Pancreas (tissue), 10 donors: ENCODE measurements around the gene ITPR2. TPM values are rescaled to one million over a fixed set of nuclear protein-coding genes. Genes with fewer than 3 reads are reported as not detected.

ENCODE experiments used
- ATAC-seq, 4 donors: fragments of 200-7000 bp; cut with Tn5 transposase; one replicate each; pipeline versions ENCODE4 v1.8.0 to v1.9.1; 2020; ENCODE audit warnings: mild to moderate bottlenecking in 4 of 4, moderate library complexity in 4 of 4
- DNase-seq, 6 donors: peaks; one replicate each; pipeline ENCODE4 v3.0.0-alpha.2; 2020
- FAIRE-seq: peaks from 2 replicates; lab custom pipeline; 2012; peaks lifted over from hg19 to GRCh38; lab: Jason Lieb, UNC
- H3K27ac ChIP-seq, 4 donors: fragments of 200-600 bp; sonication (generic); 1 replicate in 3 of 4; 2 replicates in 1 of 4; pipeline versions ENCODE4 v1.5.0 to v1.8.0; 2020
- H3K27me3 ChIP-seq, 4 donors: fragments of 200-600 bp; one replicate each; pipeline ENCODE4 v1.8.0; 2021
- H3K36me3 ChIP-seq, 3 donors: fragments of 200-600 bp; sonication (generic) in 1 of 3; one replicate each; pipeline versions ENCODE4 v1.5.0 to v1.8.0; 2020 to 2021
- H3K4me1 ChIP-seq, 3 donors: fragments of 200-600 bp; one replicate each; pipeline ENCODE4 v1.8.0; 2021
- H3K4me3 ChIP-seq, 4 donors: fragments of 200-600 bp; sonication (generic) in 2 of 4; one replicate each; pipeline versions ENCODE4 v1.5.0 to v1.8.0; 2020 to 2021
- H3K9me3 ChIP-seq, 4 donors: fragments of 200-600 bp; one replicate each; pipeline ENCODE4 v1.8.0; 2021
- CTCF ChIP-seq, 4 donors: fragments of 200-600 bp; sonication (generic) in 3 of 4; IDR thresholded peaks; one replicate each; pipeline versions ENCODE4 v1.5.0 to v1.8.0; 2021; ENCODE audit warnings: antibody characterized with exemption in 4 of 4
- WGBS, 2 donors: extraction: QIAGEN DNeasy Blood & Tissue Kit; methylation state at CpG; one replicate each; pipeline ENCODE4 v1.1.7; 2013; 5-methylcytosine and 5-hydroxymethylcytosine counted together
- intact Hi-C, 3 donors: fragments of 100-400 bp; cut with DNase I; formaldehyde crosslinking; loops; one replicate each; pipeline versions ENCODE4 v1.11.1 to v1.14.2; 2022
- polyA plus RNA-seq, 2 donors: library from polyadenylated mRNA; stranded (reverse); fragments of 200-250 nt; gene quantifications; one replicate each; pipeline ENCODE4 v1.2.3, GENCODE V29; 2013
- total RNA-seq, 6 donors: library from RNA; stranded (reverse); fragmentation: NEBNext Ultra II Directional in 4 of 6; extraction: Animal tissue kit (Norgen Biotek cat#: 25700) in 4 of 6; gene quantifications; one replicate each; pipeline versions ENCODE4 v1.2.1 to v1.2.4, GENCODE V29; 2021 to 2023
- donor health status: healthy with polysubstance abuse.
- donor health status: DM: no; HTN: no; CAD: no; lungs with moderate emphysema.
- donor health status: DM: no; HTN: no; CAD: no.
- donor health status: control.
- donor health status: control.
- donor health status: Bipolar disorder and iron deficiency.
- donor health status: DM: yes; HTN: yes; CAD: no.
- donor health status: DM: no; HTN: no; CAD: no.
- donor health status: DM: no; HTN: no; CAD: no.
- donor health status: DM: yes; HTN: yes; CAD: no.

The ITPR2 gene
- total and polyA plus RNA-seq, 8 donors, result 3.3 to 51.8 (median 25.5) TPM

GRCh38 chr12:26334621-26335124, 498.3 kb downstream of the ITPR2 start:
- FAIRE-seq (no peak), ATAC-seq (peak in 3 of 4 donors; percentile 24 to 80 (median 80)), DNase-seq (peak in 1 of 6 donors; percentile 37)
- intact Hi-C loops, result no loop called here
- no peak overlapping the region for H3K4me3 ChIP-seq
- H3K4me1 ChIP-seq, result no peaks in the 10 kb centered on the region
- no peak overlapping the region for H3K27ac ChIP-seq
- 79% methylated on average over 6 of the region's 6 CpGs for WGBS, 2 donors
- no peaks in the 10 kb centered on the region for H3K36me3 ChIP-seq
- no peak for TF ChIP-seq CTCF (IDR thresholded peaks at IDR 0.05)
- no peaks in the 10 kb centered on the region for H3K9me3 ChIP-seq
- H3K27me3 ChIP-seq, result no peaks in the 10 kb centered on the region

GRCh38 chr12:26331960-26332359, 501.0 kb downstream of the ITPR2 start:
- H3K27me3 ChIP-seq, result no peaks in the 10 kb centered on the region
- FAIRE-seq (no peak), ATAC-seq (no peak), DNase-seq (no peak)
- no peak for TF ChIP-seq CTCF (IDR thresholded peaks at IDR 0.05)
- 94 to 96% methylated on average over 4 of the region's 4 CpGs for WGBS, 2 donors
- no peaks in the 10 kb centered on the region for H3K4me1 ChIP-seq
- H3K27ac ChIP-seq, result no peak overlapping the region
- no peaks in the 10 kb centered on the region for H3K9me3 ChIP-seq
- no peak overlapping the region for H3K4me3 ChIP-seq
- H3K36me3 ChIP-seq, result no peaks in the 10 kb centered on the region
- intact Hi-C loops, result no loop called here

GRCh38 chr12:26331136-26331535, 501.9 kb downstream of the ITPR2 start:
- no peak for ATAC-seq
- no peak for FAIRE-seq
- DNase-seq, result no peak
- no peaks in the 10 kb centered on the region for H3K36me3 ChIP-seq
- no peak overlapping the region for H3K27ac ChIP-seq
- 71 to 82% methylated on average over 3 of the region's 3 CpGs for WGBS, 2 donors
- H3K27me3 ChIP-seq, result no peaks in the 10 kb centered on the region
- intact Hi-C loops, result no loop called here
- H3K4me3 ChIP-seq, result no peak overlapping the region
- H3K4me1 ChIP-seq, result no peaks in the 10 kb centered on the region
- H3K9me3 ChIP-seq, result no peaks in the 10 kb centered on the region
- TF ChIP-seq CTCF (IDR thresholded peaks at IDR 0.05), result no peak

GRCh38 chr12:26327975-26328644, 504.9 kb downstream of the ITPR2 start:
- Histone ChIP-seq H3K4me1 (no peaks in the 10 kb centered on the region), H3K27ac (no peak overlapping the region), H3K4me3 (no peak overlapping the region), H3K9me3 (no peaks in the 10 kb centered on the region), H3K36me3 (no peaks in the 10 kb centered on the region), H3K27me3 (no peaks in the 10 kb centered on the region)
- no peak for FAIRE-seq
- intact Hi-C loops, result no loop called here
- no peak for TF ChIP-seq CTCF (IDR thresholded peaks at IDR 0.05)
- no peak for DNase-seq
- peak in 1 of 4 donors; percentile 34 for ATAC-seq
- 71 to 82% methylated on average over 4 of the region's 4 CpGs for WGBS, 2 donors

- Histone ChIP-seq H3K9me3 (no peaks in the 10 kb centered on the region), H3K4me1 (no peaks in the 10 kb centered on the region), H3K27ac (no peak overlapping the region), H3K36me3 (no peaks in the 10 kb centered on the region), H3K27me3 (no peaks in the 10 kb centered on the region), H3K4me3 (no peak overlapping the region)
- DNase-seq, result no peak
- 65 to 69% methylated on average over 2 of the region's 2 CpGs for WGBS, 2 donors
- FAIRE-seq, result no peak
- ATAC-seq, result no peak
- no peak for TF ChIP-seq CTCF (IDR thresholded peaks at IDR 0.05)
- intact Hi-C loops, result no loop called here
Measured at GRCh38 chr12:26323673-26324072, 509.3 kb downstream of the ITPR2 start.
